AG09309 (cell line): ENCODE results near the gene TMTC2.

Experiments used
- DNase-seq: peaks from one replicate; pipeline ENCODE4 v3.0.0-alpha.2; 2010; ENCODE audit warnings: low read depth
- H3K4me3 ChIP-seq: 2 replicates; pipeline ENCODE4 v1.5.1; 2011; ENCODE audit warnings: mild to moderate bottlenecking, low read depth, low read length, moderate library complexity; ENCODE audit not compliant: control insufficient read depth
- CTCF ChIP-seq: IDR thresholded peaks from 2 replicates; pipeline ENCODE4 v1.5.1; 2011; ENCODE audit warnings: mild to moderate bottlenecking, low read depth, low read length, inconsistent platforms; ENCODE audit not compliant: insufficient read depth, control insufficient read depth; ENCODE audit errors: missing control alignments

Gene TMTC2

DNA sequence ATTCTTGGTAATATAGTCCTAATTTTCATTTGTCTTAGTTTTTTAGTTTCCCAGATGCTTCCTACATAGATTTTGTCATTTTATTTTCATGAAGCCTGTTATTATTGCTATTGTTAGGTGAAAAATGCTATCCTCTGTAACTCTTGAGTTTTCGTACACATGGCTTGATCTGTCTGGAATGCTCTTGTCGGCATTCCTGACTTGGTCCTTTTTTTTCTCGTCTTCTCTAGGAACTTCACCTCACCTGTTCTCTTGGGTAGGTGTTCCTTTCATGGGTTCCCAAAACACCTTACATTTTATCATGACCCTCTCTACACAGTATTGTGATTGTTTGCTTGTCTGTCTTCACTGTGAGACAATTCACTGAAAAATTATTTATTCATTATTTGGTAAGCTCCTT is 267.4 kb downstream of the TMTC2 start:
- H3K4me3 ChIP-seq = no peak overlapping the region
- no peak for TF ChIP-seq CTCF
- DNase-seq = no peak

GRCh38 chr12:82954572-82954971 is 267.9 kb downstream of the TMTC2 start:
- no peak for TF ChIP-seq CTCF
- H3K4me3 ChIP-seq = no peak overlapping the region
- DNase-seq = no peak

DNA sequence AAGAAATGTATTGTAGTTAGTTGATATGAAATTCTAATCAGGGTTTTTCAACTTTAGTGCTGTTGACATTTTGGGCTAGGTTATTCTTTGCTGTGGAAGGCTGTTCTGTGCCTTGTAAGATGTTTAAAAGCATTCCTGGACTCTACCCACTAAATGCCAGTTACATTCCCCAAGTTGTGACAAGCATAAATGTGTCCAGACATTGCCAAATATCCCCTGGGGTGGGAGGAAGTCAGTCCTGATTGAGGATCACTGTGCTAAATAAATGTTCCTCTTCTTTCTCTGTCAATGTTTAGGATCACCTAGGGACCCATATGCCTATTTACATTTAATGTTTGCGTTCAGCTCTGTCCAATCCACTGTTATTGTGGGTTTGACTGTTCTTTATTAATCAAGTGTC is 268.3 kb downstream of the TMTC2 start:
- H3K4me3 ChIP-seq = no peak overlapping the region
- no peak for DNase-seq
- TF ChIP-seq CTCF = no peak

- no peak for DNase-seq
- TF ChIP-seq CTCF = no peak
- no peak overlapping the region for H3K4me3 ChIP-seq
Measured at GRCh38 chr12:82958966-82959365, 272.3 kb downstream of the TMTC2 start.

DNA sequence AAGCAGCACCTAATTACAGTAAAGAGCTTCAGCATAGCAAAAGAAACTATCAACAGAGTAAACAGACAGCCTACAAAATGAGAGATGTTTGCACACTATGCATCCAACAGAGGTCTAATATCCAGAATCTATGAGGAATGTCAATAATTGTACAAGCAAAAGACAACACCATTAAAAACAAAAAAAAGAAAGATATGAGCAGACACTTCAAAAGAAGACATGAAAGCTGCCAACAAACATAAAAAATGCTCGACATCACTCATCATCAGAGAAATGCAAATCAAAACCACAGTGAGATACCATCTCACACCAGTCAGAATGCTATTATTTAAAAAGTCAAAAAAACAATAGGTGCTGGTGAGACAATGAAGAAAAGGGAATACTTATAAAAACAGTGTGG is 273.1 kb downstream of the TMTC2 start:
- DNase-seq = no peak
- no peak for TF ChIP-seq CTCF

GRCh38 chr12:82961835-82962234 is 275.1 kb downstream of the TMTC2 start:
- no peak overlapping the region for H3K4me3 ChIP-seq
- TF ChIP-seq CTCF = no peak
- no peak for DNase-seq

More for the DNA sequence above, 273.1 kb downstream of the TMTC2 start:
- no peak overlapping the region for H3K4me3 ChIP-seq

- TF ChIP-seq CTCF = no peak
- no peak for DNase-seq
- H3K4me3 ChIP-seq = no peak overlapping the region
Measured at GRCh38 chr12:82963956-82964355, 277.2 kb downstream of the TMTC2 start.
